ENCODE data around the gene SKIC8.

The SKIC8 gene

DNA sequence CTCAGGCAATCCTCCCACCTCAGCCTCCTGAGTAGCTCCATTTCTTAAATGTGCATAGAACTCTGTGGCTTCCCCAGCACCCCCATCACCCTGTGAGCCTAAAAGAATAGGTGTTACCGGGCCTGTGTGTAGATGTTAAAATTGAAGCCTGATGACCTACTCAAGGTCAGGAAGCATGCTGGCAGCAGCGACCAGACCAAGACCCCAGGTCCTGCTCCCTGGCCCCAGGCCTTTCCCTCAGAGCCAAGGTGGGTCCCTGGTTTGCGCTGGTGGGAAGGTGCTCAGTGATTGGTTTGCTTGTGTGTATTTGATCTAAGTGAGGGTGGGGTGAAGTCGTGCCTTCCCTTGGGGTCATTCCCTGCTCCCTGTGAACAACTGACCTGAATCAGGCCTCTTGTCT is 22.4 kb upstream of the SKIC8 start:
- DNase-seq = no peak

GRCh38 chr15:78321041-78321570 is 21.7 kb upstream of the SKIC8 start:
- DNase-seq = no peak

GRCh38 chr15:78320183-78320582 is 20.8 kb upstream of the SKIC8 start:
- no peak for DNase-seq

- DNase-seq = no peak
Measured at GRCh38 chr15:78319588-78319987, 20.2 kb upstream of the SKIC8 start.

- DNase-seq = no peak
Measured at GRCh38 chr15:78317145-78317836, 17.9 kb upstream of the SKIC8 start.

- DNase-seq = no peak
Measured at GRCh38 chr15:78316283-78317083, 17.1 kb upstream of the SKIC8 start.

DNA sequence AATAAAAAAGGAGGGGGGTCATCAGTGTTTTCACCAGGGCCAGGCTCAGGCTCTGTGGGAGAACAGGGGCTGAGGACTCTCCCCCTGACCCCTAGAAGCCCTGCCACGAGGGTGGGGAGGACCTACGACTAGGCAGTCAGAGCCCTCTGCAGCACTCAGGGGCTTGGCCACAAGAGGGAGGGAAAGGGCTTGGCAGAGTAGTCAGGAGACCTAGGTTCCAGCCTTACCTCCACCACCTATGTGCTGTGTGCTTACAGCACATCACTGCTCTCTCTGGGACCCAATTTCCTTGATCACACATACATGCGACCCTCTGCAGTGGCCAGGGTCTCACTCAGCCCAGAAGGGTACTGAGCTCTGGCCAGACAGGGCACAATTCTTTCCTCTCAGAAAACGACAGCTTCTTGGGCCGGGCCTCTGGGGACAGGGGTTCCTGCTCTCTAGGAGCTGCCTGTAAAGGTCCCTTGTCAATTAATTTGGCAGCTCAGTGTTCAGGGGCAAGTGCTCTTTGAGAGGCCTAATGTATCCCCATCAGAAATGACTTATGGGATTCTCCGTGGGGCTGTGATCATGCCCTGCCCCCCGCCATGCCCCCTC is 16.4 kb upstream of the SKIC8 start:
- DNase-seq = no peak

- DNase-seq = no peak
Measured at GRCh38 chr15:78314181-78314581, 14.8 kb upstream of the SKIC8 start.

DNA sequence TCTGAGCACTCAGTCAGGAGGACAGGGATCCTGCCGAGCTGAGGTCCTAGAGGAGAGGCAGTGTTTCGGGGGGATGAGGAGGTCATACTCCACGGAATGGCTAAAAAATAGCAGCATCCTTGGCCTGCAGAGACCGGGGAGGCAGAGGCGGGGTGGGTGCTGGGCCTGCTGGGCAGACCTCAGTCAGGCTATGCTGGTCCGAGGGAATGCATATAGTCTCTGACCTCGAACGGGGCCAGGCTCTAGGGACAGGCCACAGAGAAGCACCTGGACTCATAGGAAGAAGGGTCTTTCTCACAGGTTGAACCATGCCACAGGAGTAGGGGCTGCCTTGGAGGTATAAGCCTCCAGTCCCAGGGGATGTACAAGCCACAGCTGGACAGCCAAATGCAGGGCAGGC is 14.0 kb upstream of the SKIC8 start:
- no peak for DNase-seq

DNA sequence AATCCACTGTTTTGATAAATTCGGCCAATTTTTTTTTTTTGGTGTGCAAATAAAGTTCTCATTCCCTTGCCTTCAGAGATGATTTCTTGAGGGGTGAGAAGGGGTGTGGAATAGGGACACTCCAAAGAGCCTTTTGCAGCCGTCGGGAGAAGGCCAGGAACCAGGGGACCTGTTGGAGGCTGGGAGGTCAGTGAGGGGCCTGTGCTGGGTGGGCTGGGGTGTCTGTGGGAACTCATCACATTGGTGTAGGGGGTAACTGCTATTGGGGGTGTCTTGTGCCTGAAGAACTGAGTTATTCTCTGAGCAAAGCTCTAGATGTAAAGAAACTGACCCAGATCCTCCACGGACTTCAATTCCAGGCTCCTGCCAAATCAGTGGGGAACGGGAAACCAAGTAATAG is 13.5 kb upstream of the SKIC8 start:
- DNase-seq = no peak

GRCh38 chr15:78312536-78312935 is 13.1 kb upstream of the SKIC8 start:
- DNase-seq = no peak

GRCh38 chr15:78311292-78311691 is 11.9 kb upstream of the SKIC8 start:
- no peak for DNase-seq

DNA sequence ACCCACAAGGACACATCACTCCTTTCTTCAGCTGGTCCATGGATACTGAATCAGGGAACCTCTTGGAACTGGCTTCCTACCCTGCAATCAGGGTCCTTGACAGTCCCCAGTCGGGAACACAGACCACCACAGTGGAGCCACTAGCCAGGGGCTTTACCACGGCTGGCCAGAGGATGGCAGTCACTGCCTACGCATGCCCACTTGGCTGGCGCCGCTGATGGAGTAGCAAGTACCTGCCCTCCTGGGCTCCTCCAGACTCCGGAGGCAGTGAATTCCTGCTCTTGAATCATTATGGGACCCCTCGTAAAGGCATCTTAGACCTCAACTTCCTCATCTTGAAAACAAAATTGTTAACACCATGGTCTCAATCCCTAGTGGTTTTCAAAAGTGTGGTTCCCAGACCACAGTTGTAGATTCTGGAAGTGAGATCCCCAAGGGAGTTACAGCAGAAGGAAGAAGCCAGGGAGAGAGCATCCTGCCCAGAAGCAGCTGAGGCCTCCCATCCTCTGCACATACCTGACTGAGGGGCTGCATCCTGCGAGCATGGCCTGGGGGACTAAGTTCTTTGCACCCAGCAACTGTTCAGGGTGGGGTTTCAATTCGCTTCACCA is 9.1 kb upstream of the SKIC8 start:
- no peak for DNase-seq

GRCh38 chr15:78307976-78308375 is 8.6 kb upstream of the SKIC8 start:
- DNase-seq = no peak

- DNase-seq = no peak
Measured at GRCh38 chr15:78306176-78306774, 6.9 kb upstream of the SKIC8 start.

GRCh38 chr15:78304216-78305066 is 5.0 kb upstream of the SKIC8 start:
- no peak for DNase-seq

- DNase-seq = no peak
Measured at GRCh38 chr15:78302579-78303312, 3.3 kb upstream of the SKIC8 start.

DNA sequence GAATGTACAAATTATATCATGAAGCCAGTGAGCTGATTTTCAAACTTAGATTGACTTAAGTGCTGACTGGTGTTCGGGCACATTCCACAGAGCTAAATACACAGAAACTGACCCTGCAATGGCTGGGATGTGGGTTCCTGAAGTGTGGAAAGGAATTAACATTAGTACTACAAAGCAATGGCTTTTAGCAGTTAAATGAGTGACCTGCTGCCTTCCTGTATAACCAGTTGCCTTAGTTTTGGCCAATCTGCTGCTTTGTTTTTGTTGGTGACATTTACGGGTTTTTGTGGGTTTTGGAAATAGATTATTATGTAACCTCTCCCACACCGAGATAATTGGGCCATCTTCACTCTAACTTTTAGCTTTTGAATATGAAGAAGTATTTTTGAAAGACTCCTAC is 2.4 kb upstream of the SKIC8 start:
- DNase-seq = no peak

DNA sequence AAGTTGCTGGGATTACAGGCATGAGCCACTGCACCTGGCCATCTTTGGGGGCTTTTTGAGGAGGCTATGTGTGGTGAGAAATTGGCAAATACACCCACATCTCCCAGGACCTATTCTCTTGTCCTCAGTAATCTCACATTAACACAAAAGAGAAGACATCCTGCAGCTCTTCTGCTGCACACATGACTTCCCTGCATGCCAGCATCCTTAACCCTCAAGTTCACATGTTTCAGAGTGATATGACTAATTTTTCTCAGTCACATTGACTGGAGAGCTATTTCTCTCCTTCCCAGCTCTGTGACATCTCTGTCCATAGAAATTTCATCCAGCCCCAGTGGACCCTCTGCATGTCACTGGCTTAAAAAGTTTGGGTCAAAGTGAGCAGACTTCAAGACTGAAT is 1.9 kb upstream of the SKIC8 start:
- no peak for DNase-seq

DNA sequence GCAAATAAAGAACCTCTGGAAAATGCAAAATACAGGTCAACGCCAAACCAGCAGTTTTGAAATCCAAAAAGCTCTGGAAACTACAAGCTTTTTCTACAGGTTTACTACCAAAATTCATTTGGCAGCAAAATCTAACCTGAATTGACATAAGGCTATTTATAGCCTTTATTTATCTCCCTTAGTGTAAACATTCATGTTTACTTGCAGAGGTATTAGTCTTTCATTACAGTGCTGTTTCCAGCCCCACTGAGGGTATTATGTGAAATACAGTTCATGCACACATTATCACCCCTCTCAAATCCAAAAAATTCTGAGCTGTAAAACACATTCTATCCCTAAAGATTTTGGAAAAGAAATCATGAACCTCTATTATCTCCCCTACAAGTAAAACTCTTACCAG is 7.2 kb downstream of the SKIC8 start:
- DNase-seq = no peak

DNA sequence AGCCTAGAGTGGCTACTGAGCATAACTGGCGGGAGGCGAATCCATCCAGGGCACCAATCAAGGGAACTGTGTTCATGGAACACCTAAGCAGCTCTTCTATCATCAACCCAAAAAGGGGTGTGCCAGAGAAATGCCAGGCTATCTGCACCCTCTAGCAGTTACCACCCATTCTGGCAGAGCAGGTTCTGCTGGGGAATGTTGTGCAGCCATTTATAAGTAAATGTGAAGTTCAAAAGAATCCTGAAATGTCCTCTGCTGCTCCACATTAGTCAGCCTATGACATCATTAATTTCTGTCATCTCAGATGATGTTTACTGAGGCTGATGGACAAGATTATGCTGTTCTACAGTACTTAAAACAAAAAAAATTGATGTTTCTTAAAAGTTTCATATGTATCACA is 7.7 kb downstream of the SKIC8 start:
- no peak for DNase-seq

Measured in activated CD4-positive, alpha-beta T cell treated with anti-CD3 and anti-CD28 coated beads for 1 hour (primary cell).